ENCODE measurements around the gene PER3.

GRCh38 chr1:7783178-7783711 lies 846 bp upstream of the PER3 start:
- TF ChIP-seq CTCF (IDR thresholded peaks at IDR 0.05), result no peak
- TF ChIP-seq POLR2AphosphoS5 (IDR thresholded peaks at IDR 0.05), result no peak
- TF ChIP-seq POLR2A (IDR thresholded peaks at IDR 0.05), result no peak
